ENCODE results near the gene RB1.
"Not testable (repeated sequence)": the region's sequence is repeated elsewhere in the genome, so short reads cannot be mapped to it uniquely, and the experiment has no call there.

Gene RB1

DNA sequence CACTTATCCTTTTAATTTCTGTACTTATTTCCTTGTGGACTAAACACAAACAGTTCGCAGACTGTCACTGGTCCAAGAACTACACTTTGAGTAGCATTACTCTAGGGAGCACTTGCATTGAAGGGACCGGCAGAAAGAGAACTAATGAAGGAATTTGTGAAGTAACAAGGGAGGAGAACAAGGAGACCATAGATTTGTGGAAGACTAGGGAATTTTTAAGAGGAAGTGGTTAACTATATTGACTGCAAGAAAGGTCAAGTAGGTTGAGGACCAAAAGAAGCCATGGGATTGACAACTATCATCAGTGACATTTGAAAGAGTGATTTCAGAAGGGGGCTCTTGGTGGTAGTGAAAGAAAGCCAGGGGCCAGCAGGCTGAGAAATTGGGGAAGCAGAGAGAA lies 4.0 kb upstream of the RB1 start:
- no peak for DNase-seq

DNA sequence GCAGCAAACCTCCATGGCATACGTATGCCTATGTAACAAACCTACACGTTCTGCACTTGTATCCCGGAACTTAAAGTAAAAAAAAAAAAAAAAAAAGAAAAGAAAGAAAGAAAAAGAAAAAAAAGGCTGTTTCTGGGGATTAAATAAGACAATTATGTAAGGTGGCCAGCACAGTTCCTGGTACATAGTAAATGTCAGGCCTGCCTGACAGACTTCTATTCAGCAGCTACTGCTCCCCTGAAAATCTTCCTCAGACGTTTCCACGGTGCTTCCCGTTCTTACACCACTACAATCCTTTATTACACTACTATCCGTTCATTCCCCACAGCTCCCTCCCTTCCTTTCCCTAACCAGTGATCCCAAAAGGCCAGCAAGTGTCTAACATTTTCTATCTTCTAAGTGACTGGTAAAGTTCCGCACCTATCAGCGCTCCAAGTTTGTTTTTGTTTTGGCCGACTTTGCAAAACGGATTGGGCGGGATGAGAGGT lies 636 bp upstream of the RB1 start:
- DNase-seq, result no peak

DNA sequence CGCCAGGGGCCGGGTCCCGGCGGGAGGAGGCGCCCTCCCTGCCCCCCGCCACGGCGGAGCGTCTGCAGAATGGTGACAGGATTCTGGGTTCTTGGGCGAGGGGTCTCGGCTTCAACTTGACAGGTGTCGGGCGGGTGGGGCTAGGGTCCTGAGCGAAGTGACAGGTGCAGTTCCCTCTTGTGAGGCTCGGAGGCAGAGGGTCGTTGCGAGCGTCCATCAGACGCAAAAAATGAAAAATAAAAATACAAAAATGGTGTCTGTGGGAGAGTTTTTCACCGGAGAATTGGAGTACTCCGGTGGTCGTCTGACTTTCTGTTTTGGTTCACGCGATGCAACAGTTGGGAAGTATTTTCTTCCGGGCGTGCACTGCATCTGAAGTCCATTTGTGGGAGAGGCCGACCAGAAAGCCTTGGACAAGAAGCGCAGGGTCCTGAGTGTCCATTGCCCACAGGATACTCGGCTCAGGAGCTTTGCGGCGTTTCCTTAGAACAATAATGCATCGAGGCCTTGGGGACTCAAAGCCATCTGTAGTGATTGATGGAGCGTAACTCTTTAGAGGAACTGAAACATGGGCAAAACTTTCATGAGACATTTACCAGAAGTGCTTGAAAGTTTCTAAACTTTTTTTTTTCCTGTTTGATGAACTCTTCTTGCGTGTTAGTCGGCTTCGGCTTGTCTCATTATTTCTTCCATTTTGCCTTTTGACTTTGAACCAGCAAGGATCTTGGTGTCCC lies 759 bp downstream of the RB1 start:
- no peak for DNase-seq

DNA sequence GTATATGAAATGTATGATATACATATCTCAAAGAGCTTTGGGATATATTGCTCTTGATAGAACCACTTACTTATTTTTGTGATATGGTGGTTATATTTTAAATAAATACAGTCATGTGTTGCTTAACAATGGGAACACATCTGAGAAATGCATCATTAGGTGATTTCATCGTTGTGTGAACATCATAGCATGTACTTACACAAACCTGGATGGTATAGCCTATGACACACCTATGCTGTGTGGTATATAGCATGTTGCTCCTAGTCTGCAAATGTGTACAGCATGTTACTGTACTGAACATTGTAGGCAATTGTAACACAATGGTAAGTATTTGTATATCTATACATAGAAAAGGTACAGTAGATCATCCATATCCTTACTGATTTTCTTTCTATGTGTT lies 7.7 kb downstream of the RB1 start:
- DNase-seq, result no peak

DNA sequence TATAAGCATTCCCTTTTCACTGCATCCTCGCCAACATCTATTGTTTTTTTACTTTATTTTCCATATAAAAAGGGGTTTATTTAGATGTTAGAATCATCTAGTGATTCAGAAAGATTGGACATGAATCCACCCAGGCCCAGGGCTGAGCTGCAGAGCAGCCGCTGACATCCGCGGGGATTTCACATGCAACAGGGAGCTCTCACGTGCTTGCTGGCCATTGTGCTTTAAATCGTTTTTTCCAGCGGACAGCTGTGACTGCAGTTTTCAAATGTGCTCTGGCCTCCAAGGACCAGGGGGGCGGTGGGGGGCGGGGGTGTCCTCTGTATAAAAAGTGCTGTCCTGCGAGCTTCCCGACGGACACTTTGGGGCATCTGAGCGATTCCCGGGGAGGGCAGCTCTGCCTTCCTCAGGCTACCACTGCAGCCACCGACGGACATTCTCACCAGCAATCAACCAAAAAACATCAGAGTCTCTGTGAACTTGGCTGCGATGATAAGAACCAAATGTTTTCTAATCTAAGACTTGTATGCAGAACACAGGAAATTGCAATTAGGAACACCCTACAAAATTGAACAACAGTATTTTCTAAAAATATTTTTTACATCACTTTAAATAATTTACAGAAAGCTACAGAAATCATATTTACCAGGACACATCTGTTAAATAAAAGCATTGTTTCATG lies 12.6 kb downstream of the RB1 start:
- no peak for DNase-seq

DNA sequence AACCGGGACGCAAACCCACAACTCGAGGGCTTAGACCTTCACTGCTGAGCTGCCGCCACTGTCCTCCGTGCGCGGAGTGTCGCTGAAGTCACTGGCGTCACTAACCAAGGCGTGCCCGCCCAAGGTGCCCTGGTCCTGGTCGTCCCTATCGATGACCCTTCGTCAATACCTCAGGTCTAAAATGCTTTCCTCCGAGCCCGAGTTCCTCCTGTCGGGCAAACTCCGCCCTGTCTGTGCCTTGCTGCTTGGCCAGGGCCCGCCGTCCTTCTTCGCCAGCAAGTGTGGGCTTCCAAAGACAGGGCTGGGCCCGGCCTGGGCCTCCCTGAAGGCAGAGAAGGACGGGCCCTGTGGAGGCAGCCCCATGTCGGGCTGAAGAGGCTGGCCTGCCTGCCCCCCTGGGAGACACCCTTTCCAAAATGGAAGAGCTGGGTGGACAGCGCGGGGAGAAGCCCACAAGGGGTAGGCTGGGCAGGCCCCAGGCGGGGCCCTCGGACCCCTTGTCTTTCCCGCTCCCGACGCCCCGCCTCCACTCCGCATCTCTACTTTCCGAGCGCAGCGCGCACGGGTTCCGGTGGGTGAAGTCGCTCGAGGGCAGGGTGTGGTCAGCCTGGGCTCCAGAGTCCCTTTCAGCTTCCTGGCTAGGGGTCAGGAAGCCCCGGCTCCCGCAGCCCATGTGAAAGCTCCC lies 13.4 kb downstream of the RB1 start:
- DNase-seq, result no peak

DNA sequence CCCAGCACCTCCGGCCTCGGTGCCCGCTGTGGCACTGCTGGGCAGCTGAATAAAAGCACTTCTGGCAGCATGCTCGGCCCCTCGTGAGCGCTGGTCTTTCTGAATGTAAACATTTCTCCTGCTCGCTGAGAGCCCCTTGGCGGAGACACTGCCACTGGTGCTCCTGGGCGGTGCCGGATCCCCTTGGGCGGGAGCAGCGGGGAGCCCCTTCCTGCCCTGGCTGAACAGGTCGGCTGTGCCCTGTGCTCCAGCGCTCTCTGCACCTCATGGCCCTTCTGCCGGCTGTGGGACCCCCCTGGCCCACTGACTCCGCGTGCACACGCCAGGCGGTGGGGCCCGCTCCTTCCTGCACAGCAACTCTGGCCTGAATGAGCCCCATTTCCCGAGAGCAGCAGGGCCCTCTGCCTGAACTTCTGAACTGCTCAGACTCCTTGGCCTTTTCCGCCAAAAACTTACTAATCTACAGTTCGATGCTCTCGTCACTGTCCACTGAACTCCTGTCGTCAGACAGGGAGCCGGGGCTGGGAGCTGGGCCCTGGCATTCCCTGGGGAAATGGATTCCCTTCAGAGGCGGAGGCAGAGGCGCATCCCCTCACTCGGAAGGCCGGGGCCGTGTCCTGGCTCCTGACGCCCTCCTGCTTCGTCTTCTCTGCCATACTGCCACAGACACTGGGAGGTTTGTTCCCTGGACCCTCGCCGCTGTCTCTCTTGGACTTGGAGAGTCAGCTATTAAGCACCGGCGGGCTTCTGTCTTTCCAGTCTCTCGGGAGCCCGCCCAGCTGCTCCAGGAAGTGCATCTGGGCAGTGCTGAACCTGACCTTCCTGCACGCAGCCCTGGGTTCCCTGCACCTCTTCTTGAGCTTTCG lies 14.2 kb downstream of the RB1 start:
- no peak for DNase-seq

DNA sequence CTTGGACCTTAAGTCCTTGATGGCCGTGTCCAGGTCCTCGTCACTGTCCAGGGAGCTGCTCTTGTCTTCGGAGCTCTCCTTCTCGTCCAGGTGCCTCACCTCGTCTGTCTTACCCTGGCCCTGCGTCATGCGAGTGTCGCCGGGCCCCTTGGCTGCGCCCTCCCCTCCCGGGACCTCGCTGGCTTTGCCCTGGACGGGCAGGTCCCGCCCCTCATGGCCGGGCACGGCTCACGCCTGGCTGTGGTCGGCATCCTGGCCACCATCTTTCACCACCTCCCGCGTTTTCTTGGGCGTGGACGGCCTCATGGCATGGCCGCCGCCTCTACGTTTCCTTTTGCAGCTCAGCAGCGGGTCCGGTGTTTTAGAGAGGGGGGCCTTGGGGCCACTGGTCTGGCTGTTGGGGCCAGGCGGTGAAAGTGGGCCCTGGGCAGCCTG lies 14.8 kb downstream of the RB1 start:
- no peak for DNase-seq

DNA sequence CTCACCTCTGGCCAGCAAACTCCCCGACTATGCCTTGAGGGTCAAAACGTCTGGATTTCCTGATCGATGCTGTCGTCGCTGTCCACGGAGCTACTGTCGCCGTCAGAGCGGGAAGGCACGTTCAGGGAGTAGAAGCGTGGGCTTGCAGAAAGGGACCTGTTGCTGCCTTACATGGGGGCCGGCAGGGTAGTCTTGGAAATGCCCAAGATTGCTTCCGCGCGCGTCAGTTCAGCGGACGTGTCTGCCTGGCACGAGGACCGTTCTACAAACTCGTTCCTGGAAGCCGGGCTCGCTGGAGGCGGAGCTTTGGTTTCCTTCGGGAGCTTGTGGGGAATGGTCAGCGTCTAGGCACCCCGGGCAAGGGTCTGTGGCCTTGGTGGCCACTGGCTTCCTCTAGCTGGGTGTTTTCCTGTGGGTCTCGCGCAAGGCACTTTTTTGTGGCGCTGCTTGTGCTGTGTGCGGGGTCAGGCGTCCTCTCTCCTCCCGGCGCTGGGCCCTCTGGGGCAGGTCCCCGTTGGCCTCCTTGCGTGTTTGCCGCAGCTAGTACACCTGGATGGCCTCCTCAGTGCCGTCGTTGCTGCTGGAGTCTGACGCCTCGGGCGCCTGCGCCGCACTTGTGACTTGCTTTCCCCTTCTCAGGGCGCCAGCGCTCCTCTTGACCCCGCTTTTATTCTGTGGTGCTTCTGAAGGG lies 15.4 kb downstream of the RB1 start:
- no peak for DNase-seq

DNA sequence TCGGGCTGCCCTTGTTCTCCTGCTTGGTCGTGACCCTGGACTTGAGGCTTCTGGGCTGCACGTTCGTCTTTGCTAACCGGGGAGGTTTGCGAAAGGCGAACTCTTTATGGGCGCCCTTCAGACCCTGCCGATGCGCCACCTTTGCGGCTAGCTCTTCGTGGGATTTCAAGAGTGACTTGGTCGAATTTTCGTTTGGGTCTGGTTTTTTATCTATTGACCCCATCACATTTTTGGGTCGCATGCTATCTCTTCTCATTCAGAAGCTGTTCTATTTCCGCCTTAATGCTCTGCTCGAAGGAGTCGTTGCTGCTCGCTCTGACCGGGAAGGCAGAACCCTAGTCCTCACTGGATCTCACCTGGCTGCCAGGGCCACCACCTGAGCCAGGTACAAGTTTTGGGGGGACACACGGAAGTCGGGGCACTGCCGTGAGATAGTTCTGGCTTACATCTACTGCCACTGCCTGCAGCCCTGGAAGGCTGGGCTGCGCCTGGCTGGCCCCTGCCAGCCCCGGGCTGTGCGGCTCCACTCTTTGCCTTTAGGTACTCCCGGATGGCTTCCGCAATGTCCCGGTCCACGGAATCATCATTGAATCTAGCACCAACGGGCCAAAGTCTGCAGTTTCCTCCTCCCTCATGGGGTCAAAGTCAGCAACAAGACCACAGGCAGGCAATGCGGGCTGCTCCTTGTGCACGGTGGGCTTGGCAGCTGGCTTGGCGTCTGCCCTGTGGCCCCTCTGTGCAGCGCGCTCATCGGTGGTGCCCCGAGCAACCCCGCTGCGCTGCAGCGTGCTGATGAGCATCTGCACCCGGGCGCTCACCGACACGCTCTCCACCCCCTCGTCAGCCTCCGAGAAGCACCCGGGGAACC lies 16.2 kb downstream of the RB1 start:
- no peak for DNase-seq

DNA sequence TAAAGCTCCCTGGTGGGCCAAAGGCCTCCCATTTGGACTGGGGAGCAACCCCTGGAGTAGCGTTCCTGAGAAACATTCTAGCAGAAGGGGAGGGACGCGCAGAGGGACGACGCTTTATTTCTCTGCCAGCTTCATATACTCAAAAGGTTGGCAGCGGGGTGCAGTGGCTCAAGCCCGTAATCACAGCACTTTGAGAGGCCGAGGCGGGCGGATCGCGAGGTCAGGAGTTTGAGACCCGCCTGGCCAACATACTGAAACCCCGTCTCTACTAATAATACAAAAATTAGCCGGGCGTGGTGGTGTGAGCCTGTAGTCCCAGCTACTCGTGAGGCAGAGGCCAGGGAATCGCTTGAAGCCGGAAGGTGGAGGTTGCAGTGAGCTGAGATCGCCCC lies 16.8 kb downstream of the RB1 start:
- DNase-seq, result no peak

DNA sequence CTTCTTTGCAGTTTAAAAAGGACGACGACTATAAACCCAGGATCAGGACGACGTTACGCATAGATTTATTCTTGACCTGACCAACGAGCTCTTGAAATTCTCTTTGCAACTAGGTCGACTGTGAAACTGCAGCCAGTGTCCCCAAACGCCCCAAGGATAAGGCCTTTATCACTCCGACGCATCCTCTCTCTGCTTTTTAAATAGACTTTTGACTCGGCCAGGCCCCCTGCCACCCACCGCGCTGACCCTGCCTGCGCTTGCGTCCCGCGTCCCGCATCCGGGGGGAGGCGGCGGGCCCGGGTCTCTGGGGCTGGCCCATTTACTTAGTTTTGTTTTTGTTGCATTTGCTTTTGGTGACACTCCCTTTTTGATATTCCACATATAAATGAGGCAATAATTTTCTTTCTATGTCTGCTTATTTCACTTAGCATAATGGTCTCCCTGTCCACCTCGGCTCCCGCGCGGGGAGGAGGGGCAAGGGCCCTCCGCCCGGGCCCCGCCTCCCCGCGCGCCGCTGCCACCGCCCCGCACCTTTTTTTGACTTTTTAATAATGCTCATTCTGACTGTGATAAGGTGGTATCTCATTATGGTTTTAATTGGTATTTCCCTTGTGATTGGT lies 17.4 kb downstream of the RB1 start:
- DNase-seq, result no peak

DNA sequence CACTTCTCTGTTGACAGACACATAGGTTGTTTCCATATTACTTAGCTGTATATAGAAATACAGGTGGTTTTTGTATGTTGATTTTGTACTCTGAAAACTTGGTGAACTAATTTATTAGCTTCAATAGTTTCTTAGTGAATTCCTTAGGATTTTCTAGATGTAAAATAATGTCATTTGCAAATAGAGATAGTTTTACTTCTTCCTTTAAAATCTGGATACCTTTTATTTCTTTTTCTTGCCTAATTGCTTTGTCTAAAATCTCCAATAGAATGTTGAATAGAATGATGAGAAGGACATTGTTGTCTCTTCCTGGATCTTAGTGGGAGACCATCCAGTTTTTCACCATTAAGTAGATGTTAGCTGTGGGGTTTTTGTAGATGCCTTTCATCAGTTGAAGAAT lies 18.7 kb downstream of the RB1 start:
- no peak for DNase-seq

DNA sequence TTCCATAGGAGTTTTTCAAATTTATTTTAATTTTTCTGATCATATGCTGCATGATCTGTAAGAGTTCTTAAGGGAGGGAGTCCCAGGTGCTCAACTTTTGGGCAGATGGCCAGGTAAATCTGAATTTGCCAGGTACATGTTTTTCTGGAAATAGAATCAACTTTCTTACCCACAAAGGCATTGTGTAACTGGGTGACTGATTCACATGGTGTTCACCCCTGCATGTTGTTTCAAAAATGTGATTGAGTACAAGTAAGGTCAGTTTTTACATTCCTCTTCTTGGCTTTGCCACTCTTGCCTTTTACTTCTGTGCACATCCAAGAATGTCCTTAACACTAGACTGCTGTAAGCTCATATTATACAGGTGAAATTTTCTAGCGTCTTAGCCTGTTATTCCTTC lies 30.4 kb downstream of the RB1 start:
- no peak for DNase-seq

DNA sequence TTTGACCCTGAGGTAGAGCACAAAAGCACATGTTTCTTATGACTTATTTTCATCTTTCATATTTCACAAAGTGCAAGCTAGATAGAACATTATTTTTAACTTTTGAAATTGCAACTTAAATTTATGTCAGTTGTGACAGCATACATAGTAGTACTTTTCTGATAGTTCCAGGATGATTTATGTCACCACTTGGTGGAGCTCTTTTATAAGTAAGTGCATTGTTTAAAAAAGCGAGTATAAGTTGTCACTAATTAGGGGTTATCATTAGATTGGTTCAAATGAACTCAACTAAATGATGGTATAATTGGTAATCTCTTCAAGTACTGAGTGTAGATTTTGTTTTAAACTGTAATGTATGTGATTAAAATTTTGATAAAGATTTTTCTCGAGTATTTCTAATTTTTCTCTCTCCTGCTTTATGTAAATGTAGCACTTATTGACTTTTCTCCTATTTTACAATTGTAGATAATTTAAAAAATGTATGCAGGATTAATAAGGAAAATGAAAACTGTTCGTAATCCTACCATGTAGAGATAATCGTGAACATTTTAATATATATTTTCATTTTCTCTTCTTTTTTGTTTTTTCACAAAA lies 31.1 kb downstream of the RB1 start:
- DNase-seq, result peak; percentile 50

DNA sequence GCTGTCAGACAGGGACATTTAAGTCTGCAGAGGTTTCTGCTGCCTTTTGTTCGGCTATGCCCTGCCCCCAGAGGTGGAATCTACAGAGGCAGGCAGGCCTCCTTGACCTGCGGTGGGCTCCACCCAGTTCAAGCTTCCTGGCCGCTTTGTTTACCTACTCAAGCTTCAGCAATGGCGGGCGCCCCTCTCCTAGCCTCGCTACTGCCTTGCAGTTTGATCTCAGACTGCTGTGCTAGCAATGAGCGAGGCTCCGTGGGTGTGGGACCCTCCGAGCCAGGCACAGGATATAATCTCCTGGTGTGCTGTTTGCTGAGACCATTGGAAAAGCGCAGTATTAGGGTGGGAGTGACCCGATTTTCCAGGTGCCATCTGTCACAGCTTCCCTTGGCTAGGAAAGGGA lies 35.6 kb downstream of the RB1 start:
- not testable (repeated sequence) for DNase-seq

DNA sequence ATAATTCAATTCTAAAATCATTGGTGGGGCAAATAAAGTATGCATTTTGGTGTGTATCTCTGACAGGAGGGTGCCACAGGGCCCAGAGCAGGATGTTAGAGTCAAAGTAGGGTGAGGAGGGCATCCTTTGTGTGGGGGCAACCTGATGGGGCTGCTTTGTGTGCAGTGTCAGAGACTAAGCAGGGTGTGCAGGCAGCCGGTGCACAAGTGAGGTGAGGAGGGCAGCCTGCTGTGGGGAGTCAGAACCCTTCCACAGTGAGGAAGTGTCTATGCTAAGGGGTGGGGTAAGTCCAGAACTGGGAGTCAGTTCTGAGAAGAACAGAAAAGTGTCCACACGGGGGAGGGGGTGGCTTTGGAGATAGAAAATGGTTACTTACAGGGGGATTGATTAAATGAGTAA lies 40.7 kb downstream of the RB1 start:
- no peak for DNase-seq

DNA sequence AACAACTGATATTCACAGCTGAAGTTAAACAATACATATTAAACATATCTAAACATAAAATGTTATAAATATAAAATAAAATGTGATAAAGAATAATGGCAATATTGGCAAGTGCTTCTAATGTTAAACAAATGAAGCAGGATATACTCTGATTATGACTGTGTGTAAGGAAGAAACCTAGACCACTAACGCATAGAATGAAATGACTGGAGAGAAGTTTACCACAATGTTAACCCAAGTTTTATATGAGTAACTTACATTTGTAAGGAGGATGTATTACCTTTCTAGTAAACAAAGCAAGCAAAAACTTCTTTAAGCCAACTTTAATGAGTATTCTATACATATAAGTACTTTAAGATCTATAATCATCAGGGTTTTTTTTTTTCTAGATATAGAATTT lies 43.0 kb downstream of the RB1 start:
- DNase-seq, result no peak

DNA sequence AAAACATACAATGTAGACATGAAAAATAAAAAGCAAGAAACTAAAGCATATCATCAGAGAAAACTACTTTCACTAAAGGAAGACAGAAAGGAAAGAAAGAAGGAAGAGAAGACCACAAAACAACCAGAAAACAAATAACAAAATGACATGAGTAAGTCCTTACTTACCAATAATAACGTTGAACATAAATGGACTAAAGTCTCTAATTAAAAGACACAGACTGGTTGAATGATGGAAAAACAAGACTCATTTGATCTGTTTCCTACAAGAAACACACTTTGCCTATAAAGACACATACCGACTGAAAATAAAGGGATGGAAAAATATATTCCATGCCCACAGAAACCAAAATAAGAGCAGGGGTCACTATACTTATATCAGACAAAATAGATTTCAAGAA lies 46.0 kb downstream of the RB1 start:
- no peak for DNase-seq

DNA sequence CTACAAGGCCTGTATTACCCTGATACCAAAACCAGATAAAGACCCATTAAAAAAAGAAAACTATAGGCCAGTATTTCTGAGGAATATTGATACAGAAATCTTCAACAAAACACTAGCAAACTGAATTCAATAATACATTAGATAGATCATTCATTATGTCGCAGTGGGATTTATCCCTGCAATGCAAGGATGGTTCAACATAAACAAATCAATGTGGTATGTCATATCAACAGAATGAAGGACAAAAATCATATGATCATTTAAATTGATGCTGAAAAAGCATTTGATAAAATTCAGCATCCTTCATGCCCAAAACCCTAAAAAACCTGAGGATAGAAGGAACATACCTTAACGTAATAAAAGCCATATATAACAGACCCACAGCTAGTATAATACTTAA lies 50.0 kb downstream of the RB1 start:
- DNase-seq, result no peak

DNA sequence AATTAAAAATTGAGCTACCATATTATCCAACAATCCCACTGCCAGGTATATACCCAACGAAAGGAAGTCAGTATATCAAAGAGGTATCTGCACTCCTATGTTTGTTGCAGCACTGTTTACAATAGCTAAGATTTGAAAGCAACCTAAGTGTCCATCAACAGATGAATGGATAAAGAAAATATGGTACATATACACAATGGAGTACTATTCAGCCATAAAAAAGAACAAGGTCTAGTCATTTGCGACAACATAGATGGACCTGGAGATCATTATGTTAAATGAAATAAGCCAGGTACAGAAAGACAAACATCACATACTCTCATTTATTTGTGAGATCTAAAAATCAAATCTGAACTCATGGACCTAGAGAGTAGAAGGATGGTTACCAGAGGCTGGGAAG lies 52.0 kb downstream of the RB1 start:
- not testable (repeated sequence) for DNase-seq

Measured in NCI-H1105 treated with DMSO at 0.1 percent for 48 hours (cell line).